GM19372 (cell line): Measurements from ENCODE around the gene PCSK5.
"Not testable (repeated sequence)": the region's sequence is repeated elsewhere in the genome, so short reads cannot be mapped to it uniquely, and the experiment has no call there.

ENCODE experiments used
- ATAC-seq: cut with Tn5 transposase; IDR thresholded peaks from one replicate; pipeline ENCODE4 v1.9.1; 2021; ENCODE audit warnings: mild to moderate bottlenecking, low read depth, moderate library complexity; ENCODE audit not compliant: unreplicated experiment

PCSK5 gene

GRCh38 chr9:75890472-75891276 lies at the start of gene PCSK5:
PCSK5 (plus strand) TSS chr9:75890673; CDS start chr9:75891182, 509 bp downstream.
- ATAC-seq, result peak; percentile 82

- no peak for ATAC-seq
Measured at GRCh38 chr9:75844321-75844720, 46.2 kb upstream of the PCSK5 start.

DNA sequence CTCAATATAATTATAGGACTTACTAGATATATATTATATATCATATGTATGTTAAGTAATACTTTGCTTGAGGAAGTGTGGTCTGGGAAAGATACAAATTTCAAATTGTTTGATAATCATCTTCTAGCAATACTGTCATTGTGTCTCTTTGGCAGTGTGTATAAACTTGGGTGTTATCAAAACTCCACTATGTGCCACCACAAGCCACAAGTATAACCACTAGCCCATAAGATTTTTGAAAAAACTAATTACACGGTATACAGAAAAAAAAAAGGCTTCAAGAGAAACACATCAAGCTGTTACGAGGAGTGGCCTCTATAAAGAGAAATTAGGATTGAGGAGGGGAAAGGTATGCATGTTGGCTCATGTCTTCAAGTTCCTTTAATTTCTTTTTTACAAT lies 44.7 kb upstream of the PCSK5 start:
- ATAC-seq, result no peak

- ATAC-seq, result no peak
Measured at GRCh38 chr9:75847085-75847484, 43.4 kb upstream of the PCSK5 start.

GRCh38 chr9:75850459-75851200 lies 39.8 kb upstream of the PCSK5 start:
- no peak for ATAC-seq

GRCh38 chr9:75851917-75852316 lies 38.6 kb upstream of the PCSK5 start:
- ATAC-seq, result no peak

DNA sequence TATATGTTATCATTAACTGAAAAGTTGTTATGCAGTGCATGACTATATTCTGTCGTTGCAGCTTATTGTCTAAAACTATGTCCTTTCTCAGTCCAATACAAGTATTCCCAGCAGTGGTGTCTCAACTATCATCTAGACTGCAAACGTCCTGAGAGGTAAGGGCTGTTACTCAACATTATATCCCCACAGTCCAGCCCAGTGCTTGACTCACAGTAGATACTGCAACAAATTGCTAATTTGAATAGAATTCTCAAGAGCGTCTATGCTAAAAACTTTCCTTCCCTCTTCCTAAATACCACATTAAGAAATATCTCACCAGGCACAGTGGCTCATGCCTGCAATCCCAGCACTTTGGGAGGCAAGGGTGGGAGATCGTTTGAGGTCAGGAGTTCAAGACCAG lies 37.7 kb upstream of the PCSK5 start:
- ATAC-seq, result no peak

DNA sequence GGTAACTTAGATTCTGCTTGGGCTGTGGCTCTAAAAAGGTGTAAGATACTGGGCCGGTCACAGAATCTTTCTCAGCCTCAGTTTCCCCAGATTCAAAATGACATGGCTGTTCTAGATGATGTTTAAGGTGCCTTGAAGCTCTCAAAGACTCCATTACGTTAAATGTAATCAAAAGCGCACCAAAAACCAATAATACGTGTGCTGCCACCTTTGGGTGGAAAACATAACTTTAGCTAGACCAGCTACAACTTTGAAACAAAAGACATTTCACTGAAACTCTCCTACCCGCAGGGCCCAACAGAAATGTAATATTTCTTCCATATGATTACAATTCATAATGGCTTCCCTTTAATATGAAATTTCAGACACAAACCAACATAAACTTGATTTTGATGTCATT lies 35.0 kb upstream of the PCSK5 start:
- no peak for ATAC-seq

DNA sequence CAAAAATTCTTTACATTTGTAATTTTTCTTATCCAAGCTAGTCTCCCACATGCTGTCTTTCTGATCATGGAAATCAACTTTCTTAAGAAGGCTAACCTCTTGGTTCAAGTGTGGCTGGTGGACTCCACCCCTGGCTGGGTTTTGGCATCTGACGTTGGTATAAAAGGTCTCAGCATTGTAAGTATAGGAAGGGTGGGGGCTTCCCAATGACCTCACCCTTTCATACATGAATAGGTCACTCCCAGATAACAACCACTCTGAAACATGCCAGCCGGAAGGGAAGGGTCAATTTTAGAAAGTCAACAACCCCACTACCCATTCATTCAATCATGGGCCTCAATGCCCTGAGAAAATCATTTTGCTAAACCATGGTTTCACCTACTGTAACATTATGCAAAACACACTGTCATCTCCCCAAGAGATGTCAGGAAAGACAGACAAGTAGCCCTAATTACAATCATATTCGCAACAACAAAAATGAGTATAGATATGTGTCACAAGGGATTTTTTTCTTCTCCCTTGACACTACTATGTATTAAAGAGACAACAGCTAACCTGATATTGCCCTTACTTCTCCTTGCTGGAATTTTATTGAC lies 31.9 kb upstream of the PCSK5 start:
- no peak for ATAC-seq

DNA sequence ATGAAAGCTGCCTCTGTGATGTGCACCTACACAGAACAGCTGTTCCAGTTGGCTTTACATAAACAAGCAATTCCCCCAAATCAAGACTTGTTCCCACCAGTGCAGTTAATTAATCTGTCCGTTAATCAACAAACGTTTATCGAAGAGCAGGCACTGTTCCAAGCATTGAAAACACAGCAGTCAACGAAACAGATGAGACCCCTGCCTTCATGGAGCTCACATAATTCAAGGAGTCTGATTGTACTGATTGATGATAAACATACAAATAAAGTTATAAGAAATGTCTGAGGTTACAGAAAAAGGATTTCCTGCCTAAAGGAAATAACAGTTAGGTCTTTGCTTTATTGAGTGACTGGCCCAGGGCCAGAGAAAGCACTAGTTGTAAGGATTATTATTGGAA lies 26.2 kb upstream of the PCSK5 start:
- ATAC-seq, result no peak

GRCh38 chr9:75866273-75866871 lies 24.1 kb upstream of the PCSK5 start:
- ATAC-seq, result no peak

GRCh38 chr9:75868526-75868925 lies 21.9 kb upstream of the PCSK5 start:
- ATAC-seq, result not testable (repeated sequence)

DNA sequence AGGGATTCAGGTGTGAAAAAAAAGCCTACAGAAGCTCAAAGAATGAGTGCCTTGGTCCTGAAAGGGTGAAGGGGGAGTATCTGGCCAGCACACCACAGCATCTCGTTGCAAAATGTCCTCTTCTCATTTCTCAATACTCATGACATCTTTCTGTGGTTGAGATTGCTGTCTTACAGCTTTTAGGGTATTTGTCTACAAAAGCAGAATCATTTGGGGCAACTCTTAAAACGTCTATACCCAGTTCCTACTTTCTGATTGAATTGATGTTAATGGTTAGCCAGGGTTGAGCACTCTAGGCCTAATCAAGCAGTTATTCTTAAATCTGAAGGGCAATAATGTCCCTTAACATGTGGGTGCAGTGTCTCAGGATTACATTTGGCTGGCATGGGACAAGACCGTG lies 21.2 kb upstream of the PCSK5 start:
- no peak for ATAC-seq

DNA sequence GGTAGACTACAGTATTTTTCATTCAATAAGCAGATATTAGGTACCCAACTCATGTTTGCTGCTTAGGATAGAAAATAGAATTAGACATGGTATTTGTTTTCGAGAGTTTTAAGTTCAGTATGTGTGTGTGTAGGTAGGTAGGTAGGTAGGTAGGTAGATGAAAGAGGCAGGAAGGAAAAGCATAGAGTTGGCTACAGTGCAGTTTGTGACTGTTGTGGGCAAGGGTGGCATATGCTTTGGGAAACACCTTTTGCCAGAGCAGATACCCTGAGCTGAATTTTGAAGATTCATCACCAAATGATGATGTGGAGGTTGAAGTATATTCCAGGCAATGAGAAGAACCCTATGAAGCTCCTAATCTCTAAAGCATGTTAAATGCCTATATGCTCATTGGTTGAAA lies 20.0 kb upstream of the PCSK5 start:
- ATAC-seq, result no peak

DNA sequence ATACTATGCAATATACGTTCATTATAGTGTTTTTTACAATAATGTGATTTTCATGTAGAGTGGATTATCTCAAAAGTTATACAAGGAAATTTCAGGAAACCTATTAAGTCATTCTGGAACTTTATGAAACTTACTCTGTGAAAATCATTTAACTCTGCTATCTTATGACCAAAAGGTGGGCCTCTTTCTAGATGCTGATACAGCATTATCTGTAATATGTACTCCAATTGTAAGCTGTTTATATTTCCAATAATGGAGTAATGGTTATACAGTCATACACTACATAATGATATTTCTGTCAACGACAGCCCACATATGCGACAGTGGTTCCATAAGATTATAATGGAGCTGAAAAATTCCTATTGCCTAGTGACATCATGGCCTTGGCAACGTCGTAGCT lies 18.8 kb upstream of the PCSK5 start:
- no peak for ATAC-seq

DNA sequence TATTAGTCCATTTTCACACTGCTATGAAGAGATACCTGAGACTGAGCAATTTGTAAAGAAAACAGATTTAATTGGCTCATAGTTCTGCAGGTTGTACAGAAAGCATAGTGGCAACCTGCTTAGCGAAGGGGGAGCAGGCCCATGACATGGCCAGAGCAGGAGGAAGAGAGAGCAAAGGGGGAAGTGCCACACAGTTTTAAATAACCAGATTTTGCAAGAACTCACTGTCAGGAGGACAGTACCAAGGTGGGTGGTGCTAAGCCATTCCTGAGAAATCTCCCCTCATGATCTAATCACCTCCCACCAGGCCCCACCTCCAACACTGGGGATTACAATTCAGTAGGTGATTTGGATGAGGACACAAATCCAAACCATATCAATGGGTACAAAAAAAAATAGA lies 16.8 kb upstream of the PCSK5 start:
- ATAC-seq, result no peak

GRCh38 chr9:75876999-75877640 lies 13.4 kb upstream of the PCSK5 start:
- ATAC-seq, result no peak

DNA sequence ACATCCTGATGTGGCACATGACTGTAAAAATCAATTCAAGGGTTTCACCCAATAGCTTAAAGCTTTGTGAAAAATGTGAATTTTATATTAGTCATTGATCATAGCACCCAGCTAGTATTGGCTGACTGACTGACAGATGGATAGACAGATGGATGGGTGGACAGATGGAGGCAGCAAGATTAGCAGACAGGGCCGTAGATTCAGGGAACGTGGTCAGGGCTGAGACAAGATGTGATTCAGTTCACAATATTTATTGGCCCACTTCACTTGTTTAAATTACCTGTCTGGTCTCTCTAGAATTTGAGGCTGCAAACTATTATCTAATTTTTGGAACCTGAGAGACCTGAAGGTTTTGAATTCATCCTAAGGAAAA lies 12.0 kb upstream of the PCSK5 start:
- ATAC-seq, result no peak

DNA sequence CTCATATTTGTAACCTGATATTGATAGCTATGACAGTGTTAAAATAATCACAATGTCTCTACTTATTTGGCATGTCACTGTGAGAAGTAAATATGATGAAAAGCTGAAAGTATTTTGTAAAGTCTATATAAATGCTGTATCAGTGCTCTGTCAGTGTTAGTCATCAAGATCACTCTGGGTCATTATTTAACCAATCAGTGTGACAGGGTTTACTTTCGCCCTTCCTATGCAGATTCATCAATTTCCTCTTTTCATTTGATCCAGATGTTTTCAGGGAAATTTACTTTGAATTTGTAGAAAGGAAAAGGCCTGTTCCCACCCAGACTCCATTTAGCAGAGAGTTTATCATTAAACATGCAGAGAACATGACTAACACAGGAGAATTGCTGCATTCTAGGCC lies 9.9 kb upstream of the PCSK5 start:
- ATAC-seq, result no peak

GRCh38 chr9:75881761-75882160 lies 8.7 kb upstream of the PCSK5 start:
- no peak for ATAC-seq

GRCh38 chr9:75885652-75886051 lies 4.8 kb upstream of the PCSK5 start:
- ATAC-seq, result no peak
